ENCODE data around the gene UBE2QL1. TPM values are rescaled to one million over a fixed set of nuclear protein-coding genes. Genes with fewer than 3 reads are reported as not detected.

Gene UBE2QL1
- total RNA-seq, 1 donor from 2014 or later = 0.52 TPM

GRCh38 chr5:6442333-6442732 lies 6.3 kb upstream of the UBE2QL1 start:
- H3K4me3 ChIP-seq (ENCODE audit: low read length in 3 of 3) = no peak overlapping the region
- H3K9me3 ChIP-seq (ENCODE audit: control insufficient read depth in 3 of 3, low read length in 3 of 3) = peaks cover 3 to 8% (median 6%) of the 10 kb centered on the region in 3 donors
- H3K27ac ChIP-seq (ENCODE audit: low read depth, low read length) = no peak overlapping the region
- H3K27me3 ChIP-seq (ENCODE audit: control insufficient read depth in 3 of 3, insufficient read depth in 3 of 3, low read length in 3 of 3) = no peaks in the 10 kb centered on the region
- no peak overlapping the region for H3K9ac ChIP-seq (ENCODE audit: low read depth in 1 of 3, low read length in 3 of 3)
- no peaks in the 10 kb centered on the region for H3K4me1 ChIP-seq (ENCODE audit: control insufficient read depth in 3 of 3, insufficient read depth in 3 of 3, low read length in 3 of 3)
- no peaks in the 10 kb centered on the region for H3K36me3 ChIP-seq (ENCODE audit: control insufficient read depth in 3 of 3, insufficient read depth in 3 of 3, low read length in 3 of 3)

- H3K4me3 ChIP-seq (ENCODE audit: low read length in 3 of 3) = no peak overlapping the region
- H3K4me1 ChIP-seq (ENCODE audit: control insufficient read depth in 3 of 3, insufficient read depth in 3 of 3, low read length in 3 of 3) = no peaks in the 10 kb centered on the region
- no peak overlapping the region for H3K9ac ChIP-seq (ENCODE audit: low read depth in 1 of 3, low read length in 3 of 3)
- H3K27ac ChIP-seq (ENCODE audit: low read depth, low read length) = no peak overlapping the region
- no peaks in the 10 kb centered on the region for H3K27me3 ChIP-seq (ENCODE audit: control insufficient read depth in 3 of 3, insufficient read depth in 3 of 3, low read length in 3 of 3)
- H3K36me3 ChIP-seq (ENCODE audit: control insufficient read depth in 3 of 3, insufficient read depth in 3 of 3, low read length in 3 of 3) = no peaks in the 10 kb centered on the region
- H3K9me3 ChIP-seq (ENCODE audit: control insufficient read depth in 3 of 3, low read length in 3 of 3) = peaks cover 3 to 8% (median 6%) of the 10 kb centered on the region in 3 donors
Observed at GRCh38 chr5:6443326-6443725, 5.3 kb upstream of the UBE2QL1 start.

- H3K36me3 ChIP-seq (ENCODE audit: control insufficient read depth in 3 of 3, insufficient read depth in 3 of 3, low read length in 3 of 3) = peaks cover 0 to 3% (median 0%) of the 10 kb centered on the region in 3 donors
- peaks cover 3 to 5% (median 3%) of the 10 kb centered on the region in 3 donors for H3K9me3 ChIP-seq (ENCODE audit: control insufficient read depth in 3 of 3, low read length in 3 of 3)
- peaks cover 0 to 13% (median 3%) of the 10 kb centered on the region in 3 donors for H3K27me3 ChIP-seq (ENCODE audit: control insufficient read depth in 3 of 3, insufficient read depth in 3 of 3, low read length in 3 of 3)
- H3K9ac ChIP-seq (ENCODE audit: low read depth in 1 of 3, low read length in 3 of 3) = no peak overlapping the region
- peaks cover 3 to 9% (median 4%) of the 10 kb centered on the region in 3 donors for H3K4me1 ChIP-seq (ENCODE audit: control insufficient read depth in 3 of 3, insufficient read depth in 3 of 3, low read length in 3 of 3)
- no peak overlapping the region for H3K27ac ChIP-seq (ENCODE audit: low read depth, low read length)
- no peak overlapping the region for H3K4me3 ChIP-seq (ENCODE audit: low read length in 3 of 3)
Observed at GRCh38 chr5:6446042-6446441, 2.6 kb upstream of the UBE2QL1 start.

GRCh38 chr5:6446626-6447309 lies 1.9 kb upstream of the UBE2QL1 start:
- Histone ChIP-seq H3K9me3 (ENCODE audit: control insufficient read depth in 3 of 3, low read length in 3 of 3) (peaks cover 3 to 5% (median 3%) of the 10 kb centered on the region in 3 donors), H3K27me3 (ENCODE audit: control insufficient read depth in 3 of 3, insufficient read depth in 3 of 3, low read length in 3 of 3) (peaks cover 0 to 13% (median 3%) of the 10 kb centered on the region in 3 donors), H3K9ac (ENCODE audit: low read depth in 1 of 3, low read length in 3 of 3) (no peak overlapping the region), H3K4me1 (ENCODE audit: control insufficient read depth in 3 of 3, insufficient read depth in 3 of 3, low read length in 3 of 3) (peaks cover 3 to 14% (median 4%) of the 10 kb centered on the region in 3 donors), H3K36me3 (ENCODE audit: control insufficient read depth in 3 of 3, insufficient read depth in 3 of 3, low read length in 3 of 3) (peaks cover 0 to 3% (median 0%) of the 10 kb centered on the region in 3 donors), H3K4me3 (ENCODE audit: low read length in 3 of 3) (no peak overlapping the region), H3K27ac (ENCODE audit: low read depth, low read length) (no peak overlapping the region)

GRCh38 chr5:6447384-6448140 lies 1.1 kb upstream of the UBE2QL1 start:
- Histone ChIP-seq H3K36me3 (ENCODE audit: control insufficient read depth in 3 of 3, insufficient read depth in 3 of 3, low read length in 3 of 3) (peaks cover 0 to 3% (median 0%) of the 10 kb centered on the region in 3 donors), H3K9me3 (ENCODE audit: control insufficient read depth in 3 of 3, low read length in 3 of 3) (peaks cover 3 to 5% (median 3%) of the 10 kb centered on the region in 3 donors)

GRCh38 chr5:6448141-6448491 lies 543 bp upstream of the UBE2QL1 start:
- Histone ChIP-seq H3K9me3 (ENCODE audit: control insufficient read depth in 3 of 3, low read length in 3 of 3) (peaks cover 0 to under 1% (median 0%) of the 10 kb centered on the region in 3 donors), H3K36me3 (ENCODE audit: control insufficient read depth in 3 of 3, insufficient read depth in 3 of 3, low read length in 3 of 3) (peaks cover 0 to 3% (median 0%) of the 10 kb centered on the region in 3 donors), H3K4me1 (ENCODE audit: control insufficient read depth in 3 of 3, insufficient read depth in 3 of 3, low read length in 3 of 3) (peaks cover 10 to 22% (median 12%) of the 10 kb centered on the region in 3 donors), H3K27me3 (ENCODE audit: control insufficient read depth in 3 of 3, insufficient read depth in 3 of 3, low read length in 3 of 3) (peaks cover 0 to 19% (median 3%) of the 10 kb centered on the region in 3 donors), H3K27ac (ENCODE audit: low read depth, low read length) (no peak overlapping the region), H3K4me3 (ENCODE audit: low read length in 3 of 3) (peak overlapping the region in 1 of 3 donors; percentile 13), H3K9ac (ENCODE audit: low read depth in 1 of 3, low read length in 3 of 3) (peak overlapping the region in 1 of 3 donors; percentile 76)

More at GRCh38 chr5:6447384-6448140, 1.1 kb upstream of the UBE2QL1 start:
- no peak overlapping the region for H3K27ac ChIP-seq (ENCODE audit: low read depth, low read length)
- H3K4me3 ChIP-seq (ENCODE audit: low read length in 3 of 3) = peak overlapping the region in 1 of 3 donors; percentile 13
- H3K9ac ChIP-seq (ENCODE audit: low read depth in 1 of 3, low read length in 3 of 3) = no peak overlapping the region
- peaks cover 5 to 16% (median 6%) of the 10 kb centered on the region in 3 donors for H3K4me1 ChIP-seq (ENCODE audit: control insufficient read depth in 3 of 3, insufficient read depth in 3 of 3, low read length in 3 of 3)
- peaks cover 0 to 14% (median 3%) of the 10 kb centered on the region in 3 donors for H3K27me3 ChIP-seq (ENCODE audit: control insufficient read depth in 3 of 3, insufficient read depth in 3 of 3, low read length in 3 of 3)

GRCh38 chr5:6449465-6450158 lies 953 bp downstream of the UBE2QL1 start:
- H3K4me3 ChIP-seq (ENCODE audit: low read length in 3 of 3) = peak overlapping the region; percentile 79 to 99 (median 98)
- H3K9me3 ChIP-seq (ENCODE audit: control insufficient read depth in 3 of 3, low read length in 3 of 3) = no peaks in the 10 kb centered on the region
- peaks cover 25 to 37% (median 26%) of the 10 kb centered on the region in 3 donors for H3K4me1 ChIP-seq (ENCODE audit: control insufficient read depth in 3 of 3, insufficient read depth in 3 of 3, low read length in 3 of 3)
- H3K27me3 ChIP-seq (ENCODE audit: control insufficient read depth in 3 of 3, insufficient read depth in 3 of 3, low read length in 3 of 3) = peaks cover 0 to 24% (median 3%) of the 10 kb centered on the region in 3 donors
- peak overlapping the region; percentile 52 for H3K27ac ChIP-seq (ENCODE audit: low read depth, low read length)
- peak overlapping the region; percentile 77 to 95 (median 78) for H3K9ac ChIP-seq (ENCODE audit: low read depth in 1 of 3, low read length in 3 of 3)
- peaks cover 0 to 3% (median 0%) of the 10 kb centered on the region in 3 donors for H3K36me3 ChIP-seq (ENCODE audit: control insufficient read depth in 3 of 3, insufficient read depth in 3 of 3, low read length in 3 of 3)

GRCh38 chr5:6450319-6450833 lies 1.7 kb downstream of the UBE2QL1 start:
- Histone ChIP-seq H3K9ac (ENCODE audit: low read depth in 1 of 3, low read length in 3 of 3) (peak overlapping the region; percentile 40 to 95 (median 78)), H3K27ac (ENCODE audit: low read depth, low read length) (peak overlapping the region; percentile 52), H3K27me3 (ENCODE audit: control insufficient read depth in 3 of 3, insufficient read depth in 3 of 3, low read length in 3 of 3) (peaks cover 0 to 26% (median 3%) of the 10 kb centered on the region in 3 donors), H3K36me3 (ENCODE audit: control insufficient read depth in 3 of 3, insufficient read depth in 3 of 3, low read length in 3 of 3) (peaks cover 0 to 3% (median 0%) of the 10 kb centered on the region in 3 donors), H3K4me1 (ENCODE audit: control insufficient read depth in 3 of 3, insufficient read depth in 3 of 3, low read length in 3 of 3) (peaks cover 31 to 44% (median 32%) of the 10 kb centered on the region in 3 donors), H3K4me3 (ENCODE audit: low read length in 3 of 3) (peak overlapping the region; percentile 60 to 99 (median 98)), H3K9me3 (ENCODE audit: control insufficient read depth in 3 of 3, low read length in 3 of 3) (no peaks in the 10 kb centered on the region)
